GM18505 (cell line): Measurements from ENCODE around the gene PHC1.

Experiments
- ATAC-seq: cut with Tn5 transposase; IDR thresholded peaks from one replicate; pipeline ENCODE4 v1.9.1; 2021; ENCODE audit not compliant: unreplicated experiment
- POLR2A ChIP-seq: IDR thresholded peaks from 4 replicates; pipeline ENCODE4 v1.6.1; 2011; ENCODE audit warnings: borderline replicate concordance; ENCODE audit not compliant: insufficient read depth, insufficient read length; ENCODE audit errors: extremely low read depth

Gene PHC1

GRCh38 chr12:8950702-8951478 is 36.6 kb downstream of the PHC1 start:
- no peak for ATAC-seq

GRCh38 chr12:8951744-8952143 is 37.4 kb downstream of the PHC1 start:
- no peak for TF ChIP-seq POLR2A
- no peak for ATAC-seq

More at GRCh38 chr12:8950702-8951478, 36.6 kb downstream of the PHC1 start:
- TF ChIP-seq POLR2A = no peak

- ATAC-seq = no peak
- TF ChIP-seq POLR2A = no peak
Measured at GRCh38 chr12:8953773-8954402, 39.6 kb downstream of the PHC1 start.

- no peak for TF ChIP-seq POLR2A
Measured at GRCh38 chr12:8956073-8956472, 41.8 kb downstream of the PHC1 start.

GRCh38 chr12:8956772-8957171 is 42.5 kb downstream of the PHC1 start:
- no peak for ATAC-seq

More at GRCh38 chr12:8956073-8956472, 41.8 kb downstream of the PHC1 start:
- no peak for ATAC-seq

DNA sequence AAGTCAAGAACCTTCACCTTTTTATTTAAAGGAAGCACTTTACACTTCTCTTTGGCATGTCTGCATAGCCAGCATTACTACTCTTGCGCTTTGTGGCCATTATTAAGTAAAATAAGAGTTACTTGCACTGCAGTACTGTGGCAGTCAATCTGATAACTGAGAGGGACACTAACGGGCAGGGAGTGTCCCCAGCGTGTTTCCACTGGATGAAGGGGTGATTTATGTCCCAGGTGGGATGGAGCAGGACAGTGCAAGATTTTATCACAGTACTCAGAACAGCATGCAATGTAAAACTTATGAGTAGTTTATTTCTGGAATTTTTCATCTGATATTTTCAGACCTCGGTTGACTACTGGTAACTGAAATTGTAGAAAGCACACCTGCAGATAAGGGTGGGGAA is 43.3 kb downstream of the PHC1 start:
- no peak for TF ChIP-seq POLR2A
- no peak for ATAC-seq

More at GRCh38 chr12:8956772-8957171, 42.5 kb downstream of the PHC1 start:
- no peak for TF ChIP-seq POLR2A

DNA sequence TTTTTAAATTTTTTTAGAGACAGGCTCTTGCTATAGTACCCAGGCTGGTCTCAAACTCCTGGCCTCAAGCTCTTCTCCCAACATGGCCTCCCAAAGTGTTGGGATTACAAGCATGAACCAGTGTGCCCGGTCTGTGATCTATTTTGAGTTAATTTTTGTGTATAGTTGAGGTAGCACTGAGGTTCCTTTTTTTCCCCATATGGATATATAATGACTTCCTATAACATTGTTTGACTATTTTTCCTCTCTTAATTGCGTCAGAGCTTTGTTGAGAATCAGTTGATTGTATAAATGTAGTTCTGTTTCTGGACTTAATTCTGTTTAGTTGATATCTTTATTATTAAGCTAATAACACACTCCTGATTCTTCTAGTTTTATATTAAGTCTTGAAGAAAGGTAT is 43.8 kb downstream of the PHC1 start:
- TF ChIP-seq POLR2A = no peak
- no peak for ATAC-seq

DNA sequence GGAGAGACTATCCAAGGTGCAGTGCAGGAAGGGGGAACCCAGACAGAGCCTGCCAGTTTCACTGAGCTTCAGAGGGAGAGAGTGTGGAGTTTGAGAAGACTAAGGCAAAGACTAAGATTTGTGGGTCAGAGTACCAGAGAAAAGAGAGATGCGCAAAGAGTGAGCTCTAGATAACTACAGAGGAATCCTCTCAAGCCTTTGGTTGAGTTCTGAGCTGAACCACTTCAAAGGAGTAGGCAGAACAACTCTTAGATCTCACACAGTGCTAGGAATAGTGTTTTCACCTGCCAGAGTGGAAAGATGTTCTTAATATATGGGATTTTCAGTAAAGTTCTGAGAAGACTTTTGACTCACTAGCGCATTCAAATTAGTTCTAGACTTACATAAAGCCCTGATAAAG is 45.9 kb downstream of the PHC1 start:
- no peak for ATAC-seq
- TF ChIP-seq POLR2A = no peak

- ATAC-seq = no peak
- no peak for TF ChIP-seq POLR2A
Measured at GRCh38 chr12:8968761-8969160, 54.5 kb downstream of the PHC1 start.

GRCh38 chr12:8969861-8970411 is 55.6 kb downstream of the PHC1 start:
- TF ChIP-seq POLR2A = no peak
- ATAC-seq = no peak

DNA sequence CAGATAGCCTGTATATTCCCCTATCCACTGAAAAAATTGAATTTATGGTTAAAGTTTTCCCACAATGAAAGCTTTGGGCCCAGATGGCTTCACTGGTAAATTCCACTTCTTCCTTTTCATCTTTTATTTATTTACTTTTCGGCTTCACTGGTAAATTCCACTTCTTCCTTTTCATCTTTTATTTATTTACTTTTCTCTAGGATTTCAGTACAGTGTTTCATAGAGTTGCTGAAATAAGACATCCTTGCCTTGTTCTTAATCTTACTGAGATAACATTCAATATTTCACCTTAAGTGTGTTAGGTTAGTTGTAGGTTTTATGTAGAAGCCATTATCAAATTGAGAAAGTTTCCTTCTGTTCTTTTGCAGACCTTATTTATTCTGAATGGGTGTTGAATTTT is 56.1 kb downstream of the PHC1 start:
- no peak for ATAC-seq
- TF ChIP-seq POLR2A = no peak

GRCh38 chr12:8980137-8980536 is 65.8 kb downstream of the PHC1 start:
- TF ChIP-seq POLR2A = no peak
- ATAC-seq = no peak

DNA sequence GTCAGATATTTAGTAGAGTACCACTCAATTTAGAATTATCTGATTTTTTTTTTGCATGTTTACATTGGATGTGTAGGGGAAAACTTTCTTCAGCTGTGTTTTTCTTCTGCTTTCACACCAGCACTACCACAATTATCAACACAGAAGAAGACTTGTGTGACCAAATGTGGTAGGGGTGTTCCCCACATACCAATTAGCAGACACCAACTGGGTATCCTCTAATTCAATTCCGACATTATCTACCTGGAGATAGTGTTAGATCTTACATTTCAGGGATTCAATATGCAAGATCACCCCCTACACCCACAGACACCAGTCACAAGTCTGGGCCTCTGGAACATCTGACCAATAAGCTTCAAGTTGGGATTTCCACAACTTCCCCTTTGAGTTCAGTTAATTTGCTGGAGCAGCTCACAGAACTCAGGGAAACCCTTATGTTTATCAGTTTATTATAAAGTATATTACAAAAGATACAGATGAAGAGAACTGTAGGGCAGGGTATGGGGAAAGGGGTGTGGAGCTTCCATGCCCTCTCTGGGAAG is 71.0 kb downstream of the PHC1 start:
- no peak for ATAC-seq
- TF ChIP-seq POLR2A = no peak

DNA sequence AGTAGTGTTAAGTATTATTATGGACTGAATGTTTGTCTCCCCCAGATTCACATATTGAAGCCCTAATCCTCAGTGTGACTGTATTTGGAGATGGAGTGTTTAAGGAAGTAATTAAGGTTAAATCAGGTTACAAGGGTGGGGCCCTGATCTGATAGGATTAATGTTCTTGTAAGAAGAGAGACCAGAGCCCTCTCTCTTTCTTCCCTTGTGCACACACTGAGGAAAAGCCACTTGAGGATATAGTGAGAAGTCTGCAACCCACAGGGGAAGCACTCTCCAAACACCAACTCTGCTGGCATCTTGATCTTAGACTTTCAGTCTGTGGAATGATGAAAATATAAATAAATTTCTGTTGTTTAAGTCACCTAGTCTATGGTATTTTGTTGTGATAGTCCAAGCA is 72.9 kb downstream of the PHC1 start:
- no peak for ATAC-seq
- no peak for TF ChIP-seq POLR2A
